ENCODE measurements around the gene LENEP.

DNA sequence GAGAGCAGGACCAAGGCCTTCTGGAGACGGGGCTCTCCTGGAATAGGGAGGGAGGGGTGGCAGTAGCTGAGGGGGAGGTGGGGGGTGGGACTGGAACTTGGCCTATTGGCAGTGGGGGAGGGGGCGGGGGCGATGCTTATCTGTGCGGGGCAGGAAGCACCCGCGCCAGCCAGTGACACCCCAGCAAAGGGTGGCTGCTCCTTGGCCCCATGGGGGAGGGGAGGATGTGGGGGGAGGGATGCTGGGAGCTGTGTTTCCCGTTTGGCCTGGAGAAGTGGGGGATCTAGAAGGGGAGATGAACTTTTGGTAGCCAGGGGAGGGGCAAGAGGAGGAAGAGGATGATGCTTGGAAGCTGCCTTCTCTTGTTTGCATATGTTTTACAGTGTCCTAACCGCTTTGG, 20.2 kb downstream of the LENEP start:
- TF ChIP-seq, protein P1, sequence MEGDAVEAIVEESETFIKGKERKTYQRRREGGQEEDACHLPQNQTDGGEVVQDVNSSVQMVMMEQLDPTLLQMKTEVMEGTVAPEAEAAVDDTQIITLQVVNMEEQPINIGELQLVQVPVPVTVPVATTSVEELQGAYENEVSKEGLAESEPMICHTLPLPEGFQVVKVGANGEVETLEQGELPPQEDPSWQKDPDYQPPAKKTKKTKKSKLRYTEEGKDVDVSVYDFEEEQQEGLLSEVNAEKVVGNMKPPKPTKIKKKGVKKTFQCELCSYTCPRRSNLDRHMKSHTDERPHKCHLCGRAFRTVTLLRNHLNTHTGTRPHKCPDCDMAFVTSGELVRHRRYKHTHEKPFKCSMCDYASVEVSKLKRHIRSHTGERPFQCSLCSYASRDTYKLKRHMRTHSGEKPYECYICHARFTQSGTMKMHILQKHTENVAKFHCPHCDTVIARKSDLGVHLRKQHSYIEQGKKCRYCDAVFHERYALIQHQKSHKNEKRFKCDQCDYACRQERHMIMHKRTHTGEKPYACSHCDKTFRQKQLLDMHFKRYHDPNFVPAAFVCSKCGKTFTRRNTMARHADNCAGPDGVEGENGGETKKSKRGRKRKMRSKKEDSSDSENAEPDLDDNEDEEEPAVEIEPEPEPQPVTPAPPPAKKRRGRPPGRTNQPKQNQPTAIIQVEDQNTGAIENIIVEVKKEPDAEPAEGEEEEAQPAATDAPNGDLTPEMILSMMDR (conservative IDR thresholded peaks at IDR 0.05 in 1 of 2, IDR thresholded peaks at IDR 0.05 in 1 of 2; ENCODE audit: low read depth in 1 of 2, low read length in 2 of 2) = no peak
- TF ChIP-seq EZH2 (IDR thresholded peaks at IDR 0.05; ENCODE audit: low read length, missing control alignments) = no peak
